ENCODE measurements around the gene TBX2.

Gene TBX2

GRCh38 chr17:61402978-61403800, 3.5 kb downstream of the TBX2 start:
- DNase-seq, result peak; percentile 49 to 77

- peak in 1 of 2 experiments; percentile 48 for DNase-seq
Observed at GRCh38 chr17:61403801-61404662, 4.4 kb downstream of the TBX2 start.

- no peak for DNase-seq
Observed at GRCh38 chr17:61404663-61404912, 4.9 kb downstream of the TBX2 start.

GRCh38 chr17:61404913-61405685, 5.5 kb downstream of the TBX2 start:
- no peak for DNase-seq

GRCh38 chr17:61405686-61406536, 6.3 kb downstream of the TBX2 start:
- DNase-seq, result no peak

GRCh38 chr17:61406537-61406845, 6.8 kb downstream of the TBX2 start:
- DNase-seq, result no peak

GRCh38 chr17:61406971-61407911, 7.6 kb downstream of the TBX2 start:
- DNase-seq, result no peak

- DNase-seq, result peak in 1 of 2 experiments; percentile 44
Observed at GRCh38 chr17:61408151-61409041, 8.8 kb downstream of the TBX2 start.

- peak in 1 of 2 experiments; percentile 88 for DNase-seq
Observed at GRCh38 chr17:61409301-61410112, 9.9 kb downstream of the TBX2 start.

GRCh38 chr17:61410141-61411010, 10.7 kb downstream of the TBX2 start:
- DNase-seq, result peak; percentile 38 to 91

- no peak for DNase-seq
Observed at GRCh38 chr17:61411011-61411260, 11.3 kb downstream of the TBX2 start.

- peak; percentile 68 to 73 for DNase-seq
Observed at GRCh38 chr17:61411261-61412142, 11.9 kb downstream of the TBX2 start.

- peak; percentile 72 to 93 for DNase-seq
Observed at GRCh38 chr17:61412143-61412859, 12.7 kb downstream of the TBX2 start.

- no peak for DNase-seq
Observed at GRCh38 chr17:61412860-61413660, 13.4 kb downstream of the TBX2 start.

- no peak for DNase-seq
Observed at GRCh38 chr17:61413661-61414126, 14.1 kb downstream of the TBX2 start.
